Measurements from ENCODE around the gene GCK. TPM values are rescaled to one million over a fixed set of nuclear protein-coding genes. Genes with fewer than 3 reads are reported as not detected.

GCK gene
- total RNA-seq, 2 donors from 2014 or later: 1.3 to 2.1 TPM

GRCh38 chr7:44196450-44196872, 7.2 kb upstream of the GCK start:
- H3K4me3 ChIP-seq: no peak overlapping the region
- peak in 3 of 4 donors; percentile 37 to 59 (median 52) for DNase-seq
- no peaks in the 10 kb centered on the region for H3K36me3 ChIP-seq (replicated peaks in 1 of 2; ENCODE audit: insufficient read depth in 1 of 2, low read depth in 2 of 2)
- ATAC-seq: no peak
- no peak overlapping the region for H3K27ac ChIP-seq
- intact Hi-C loops (cut with DNase I): no loop called here
- H3K27me3 ChIP-seq: no peaks in the 10 kb centered on the region
- no peaks in the 10 kb centered on the region for H3K9me3 ChIP-seq
- 37 to 46% methylated on average over 3 of the region's 3 CpGs for WGBS, 2 donors
- TF ChIP-seq POLR2A (IDR thresholded peaks at IDR 0.05) (no peak), CTCF (IDR thresholded peaks at IDR 0.05) (peak in 6 of 7 experiments; percentile 33 to 65 (median 48))
- H3K4me1 ChIP-seq: no peaks in the 10 kb centered on the region

- ATAC-seq: no peak
- WGBS, 2 donors: 19 to 32% methylated on average over 1 of the region's 1 CpG
- intact Hi-C loops (cut with DNase I): no loop called here
These were observed 6.7 kb upstream of the GCK start for GRCh38 chr7:44195889-44196288.

GRCh38 chr7:44194562-44195145, 5.4 kb upstream of the GCK start:
- no peaks in the 10 kb centered on the region for H3K9me3 ChIP-seq
- no peaks in the 10 kb centered on the region for H3K36me3 ChIP-seq (replicated peaks in 1 of 2; ENCODE audit: insufficient read depth in 1 of 2, low read depth in 2 of 2)
- H3K4me1 ChIP-seq: no peaks in the 10 kb centered on the region
- intact Hi-C loops (cut with DNase I): no loop called here
- H3K4me3 ChIP-seq: no peak overlapping the region
- no peak overlapping the region for H3K27ac ChIP-seq
- no peak for DNase-seq
- no peaks in the 10 kb centered on the region for H3K27me3 ChIP-seq
- WGBS, 2 donors: 79 to 83% methylated on average over 3 of the region's 3 CpGs
- TF ChIP-seq CTCF (IDR thresholded peaks at IDR 0.05): no peak
- no peak for TF ChIP-seq POLR2A (IDR thresholded peaks at IDR 0.05)
- no peak for ATAC-seq

More at GRCh38 chr7:44195889-44196288, 6.7 kb upstream of the GCK start:
- TF ChIP-seq POLR2A (IDR thresholded peaks at IDR 0.05) (no peak), CTCF (IDR thresholded peaks at IDR 0.05) (no peak)
- no peak overlapping the region for H3K4me3 ChIP-seq
- H3K27me3 ChIP-seq: no peaks in the 10 kb centered on the region
- H3K9me3 ChIP-seq: no peaks in the 10 kb centered on the region
- no peak for DNase-seq
- no peak overlapping the region for H3K27ac ChIP-seq
- H3K4me1 ChIP-seq: no peaks in the 10 kb centered on the region
- no peaks in the 10 kb centered on the region for H3K36me3 ChIP-seq (replicated peaks in 1 of 2; ENCODE audit: insufficient read depth in 1 of 2, low read depth in 2 of 2)

GRCh38 chr7:44194069-44194468, 4.8 kb upstream of the GCK start:
- no peak for TF ChIP-seq CTCF (IDR thresholded peaks at IDR 0.05)
- no peak for TF ChIP-seq POLR2A (IDR thresholded peaks at IDR 0.05)
- no peak for ATAC-seq
- 58 to 100% methylated on average over 1 to 2 of the region's 2 CpGs for WGBS, 2 donors
- intact Hi-C loops (cut with DNase I): no loop called here
- no peaks in the 10 kb centered on the region for H3K27me3 ChIP-seq
- no peak overlapping the region for H3K27ac ChIP-seq
- no peaks in the 10 kb centered on the region for H3K9me3 ChIP-seq
- no peaks in the 10 kb centered on the region for H3K36me3 ChIP-seq (replicated peaks in 1 of 2; ENCODE audit: insufficient read depth in 1 of 2, low read depth in 2 of 2)
- no peaks in the 10 kb centered on the region for H3K4me1 ChIP-seq
- no peak overlapping the region for H3K4me3 ChIP-seq
- DNase-seq: no peak
